Skeletal muscle satellite cell (primary cell): Measurements from ENCODE around the gene HEATR1.
A peak's percentile ranks its signal among the peaks of the same experiment; 100 is the strongest.

Source experiments
- H3K27me3 ChIP-seq: 2 replicates; pipeline ENCODE4 v1.7.0; 2013; ENCODE audit warnings: low read length; ENCODE audit not compliant: control insufficient read depth, insufficient read depth
- H3K36me3 ChIP-seq: 2 replicates; pipeline ENCODE4 v1.7.0; 2013; ENCODE audit warnings: mild to moderate bottlenecking, control low read depth, low read length; ENCODE audit not compliant: insufficient read depth
- H3K4me1 ChIP-seq: 2 replicates; pipeline ENCODE4 v1.7.0; 2013; ENCODE audit warnings: low read length; ENCODE audit not compliant: control insufficient read depth, insufficient read depth
- H3K4me2 ChIP-seq: 2 replicates; pipeline ENCODE4 v1.7.0; 2013; ENCODE audit warnings: mild to moderate bottlenecking, low read length
- H3K4me3 ChIP-seq: 2 replicates; pipeline ENCODE4 v1.7.0; 2013; ENCODE audit warnings: low read length
- H3K9ac ChIP-seq: 2 replicates; pipeline ENCODE4 v1.7.0; 2013; ENCODE audit warnings: mild to moderate bottlenecking, low read depth, low read length, moderate library complexity
- H3K9me3 ChIP-seq: replicated peaks from 2 replicates; pipeline ENCODE4 v1.7.0; 2013; ENCODE audit warnings: mild to moderate bottlenecking, control low read depth, low read length

The HEATR1 gene

DNA sequence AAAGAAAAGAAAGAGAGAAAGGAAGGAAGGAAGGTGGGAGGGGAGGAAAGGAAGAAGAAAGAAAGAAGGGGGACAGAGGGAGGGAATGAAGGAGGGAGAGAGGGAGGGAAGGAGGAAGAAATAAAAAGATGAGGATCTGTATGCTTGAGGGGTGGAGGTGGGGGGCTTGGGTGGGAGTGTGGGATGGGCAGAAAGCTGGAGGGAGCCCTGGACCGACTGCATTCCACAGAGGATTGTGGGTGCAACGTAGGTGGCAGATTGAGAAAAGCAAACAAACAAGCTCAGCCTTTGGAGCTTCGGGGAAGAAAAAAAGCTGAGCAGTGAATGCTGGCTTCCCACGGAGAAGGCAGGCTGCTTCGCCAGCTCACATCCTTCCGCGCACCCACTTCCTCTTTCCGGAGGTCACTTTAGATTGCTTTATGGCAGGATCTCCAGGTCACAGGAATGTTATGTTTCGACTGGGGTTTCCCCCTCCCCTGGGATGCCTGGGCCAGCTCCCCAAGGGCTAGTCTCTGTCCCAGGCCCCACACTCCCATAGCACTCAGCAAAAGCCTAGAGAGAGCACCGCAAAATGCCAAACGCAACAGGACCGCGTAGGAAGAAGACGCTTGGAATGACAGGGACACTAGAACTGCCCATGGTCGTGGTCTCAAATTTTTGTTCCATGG is 101.2 kb downstream of the HEATR1 start:
- H3K9me3 ChIP-seq: no peaks in the 10 kb centered on the region
- H3K4me2 ChIP-seq: peak overlapping the region; percentile 57
- no peak overlapping the region for H3K9ac ChIP-seq
- peak overlapping the region; percentile 44 for H3K4me3 ChIP-seq
- H3K27me3 ChIP-seq: no peaks in the 10 kb centered on the region
- H3K36me3 ChIP-seq: no peaks in the 10 kb centered on the region
- peaks cover 12% of the 10 kb centered on the region for H3K4me1 ChIP-seq

DNA sequence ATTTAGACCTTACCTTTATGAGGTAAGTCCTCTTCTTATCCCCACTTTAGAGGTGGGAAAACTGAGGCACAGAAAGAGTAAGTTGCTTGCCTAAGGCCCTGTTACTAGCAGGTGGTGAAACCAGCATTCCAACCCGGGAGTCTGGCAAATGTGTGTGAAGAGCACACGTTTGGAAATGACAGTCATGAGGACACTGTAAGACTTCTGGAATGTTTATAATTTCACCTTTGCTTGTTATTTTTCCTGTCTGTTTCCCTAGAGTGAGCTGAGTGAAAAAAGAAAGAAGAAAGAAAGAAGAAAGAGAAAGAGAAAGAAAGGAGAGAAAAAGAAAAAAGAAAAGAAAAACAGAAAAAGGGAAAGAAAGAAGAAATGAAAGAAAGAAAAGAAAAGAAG is 101.7 kb downstream of the HEATR1 start:
- Histone ChIP-seq H3K4me1 (peaks cover 12% of the 10 kb centered on the region), H3K4me2 (peak overlapping the region; percentile 57), H3K9me3 (no peaks in the 10 kb centered on the region), H3K36me3 (no peaks in the 10 kb centered on the region), H3K4me3 (no peak overlapping the region), H3K9ac (no peak overlapping the region), H3K27me3 (no peaks in the 10 kb centered on the region)

DNA sequence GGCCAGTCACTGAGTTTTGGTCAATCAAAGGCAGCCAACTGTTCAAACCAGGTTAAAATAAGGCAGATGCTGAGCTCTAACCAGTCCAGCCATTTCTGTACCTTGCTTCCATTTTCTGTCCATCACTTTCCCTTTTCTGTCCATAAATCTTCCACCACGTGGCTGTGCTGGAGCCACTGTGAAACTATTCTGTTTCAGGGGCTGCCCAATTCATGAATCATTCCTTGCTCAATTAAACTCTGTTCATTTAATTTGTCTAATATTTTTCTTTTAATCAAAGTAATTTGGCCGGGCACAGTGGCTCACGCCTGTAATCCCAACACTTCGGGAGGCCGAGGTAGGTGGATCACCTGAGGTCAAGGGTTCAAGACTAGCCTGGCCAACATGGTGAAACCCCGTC is 103.2 kb downstream of the HEATR1 start:
- Histone ChIP-seq H3K27me3 (peaks cover 6% of the 10 kb centered on the region), H3K4me3 (no peak overlapping the region), H3K9me3 (no peaks in the 10 kb centered on the region), H3K36me3 (no peaks in the 10 kb centered on the region), H3K4me2 (no peak overlapping the region), H3K4me1 (peaks cover 9% of the 10 kb centered on the region), H3K9ac (no peak overlapping the region)
